Measurements from ENCODE around the gene NPVF.

Gene NPVF

DNA sequence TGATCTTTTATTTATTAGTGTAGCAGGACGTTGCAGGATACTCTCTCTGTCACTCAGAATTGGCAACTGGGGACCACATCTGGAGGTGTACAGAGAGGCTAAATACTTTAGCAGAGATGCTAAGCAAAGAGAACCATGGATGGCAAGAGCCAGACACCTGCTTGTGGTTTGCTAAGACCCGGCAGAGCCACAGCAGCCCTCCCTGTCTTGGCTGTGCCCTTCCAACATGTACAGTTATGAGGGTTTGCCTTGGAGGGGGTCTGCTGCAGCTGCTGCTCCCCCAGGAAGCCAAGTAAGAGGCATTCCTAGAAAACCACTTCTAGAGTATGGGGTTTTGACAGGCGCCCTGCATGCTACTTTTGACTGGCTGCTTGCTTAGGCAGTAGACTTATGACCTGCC, 5.1 kb downstream of the NPVF start:
- DNase-seq: no peak

DNA sequence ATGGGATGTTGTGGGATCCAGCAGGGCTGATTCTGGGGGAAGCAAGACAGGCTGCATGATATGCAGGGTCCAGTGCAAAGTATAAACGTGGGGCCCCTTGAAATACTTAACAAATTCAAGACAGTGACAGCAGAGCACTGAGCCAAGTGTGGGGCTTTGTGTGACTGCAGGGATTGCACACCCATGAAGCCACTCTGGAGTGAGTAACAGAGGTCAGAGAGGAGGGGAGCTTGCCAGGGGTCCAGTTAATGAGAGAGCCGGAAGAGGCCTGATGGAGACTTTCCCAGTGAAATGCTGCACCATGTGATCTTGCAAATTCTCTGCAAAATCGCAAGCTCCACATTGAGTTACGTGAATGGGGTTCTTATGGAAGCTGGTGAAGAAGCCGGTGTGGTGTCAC, 5.6 kb downstream of the NPVF start:
- no peak for DNase-seq

DNA sequence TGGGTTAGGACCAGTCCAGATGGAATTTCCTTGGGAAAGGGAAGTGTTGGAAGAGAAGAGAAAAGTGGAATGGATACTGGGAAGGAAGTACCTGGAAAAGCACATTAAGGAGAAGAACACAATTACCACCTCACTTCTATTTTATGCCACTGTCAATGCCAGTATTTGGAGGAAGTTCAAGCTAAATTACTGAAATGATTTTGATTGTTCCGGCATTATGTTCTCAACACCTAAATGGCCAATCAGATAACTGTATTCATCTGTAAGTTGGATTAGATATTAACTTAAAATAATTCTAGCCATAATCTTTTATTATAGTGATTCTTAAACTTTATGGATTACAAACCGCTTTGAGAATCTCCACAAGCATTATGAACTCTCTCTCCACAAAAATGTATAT, 7.3 kb downstream of the NPVF start:
- DNase-seq: no peak

DNA sequence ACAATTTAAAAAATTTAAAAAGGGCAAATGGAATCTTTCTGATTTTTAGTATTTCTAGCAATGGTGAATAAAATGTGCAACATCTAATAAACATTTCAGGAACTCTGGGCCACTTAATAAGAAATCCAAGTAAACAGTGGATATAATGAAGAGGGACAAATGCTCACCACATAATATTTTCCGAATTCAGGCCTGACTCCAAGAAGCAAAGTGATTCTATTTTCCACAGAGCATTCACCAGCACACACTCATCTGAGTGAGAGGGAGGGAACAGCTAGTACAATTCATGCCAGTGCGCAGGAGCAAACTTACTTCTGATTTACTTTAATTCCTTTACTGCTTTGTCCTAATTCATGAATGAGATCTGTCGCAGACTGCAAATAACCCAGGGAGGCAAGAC, 10.1 kb downstream of the NPVF start:
- DNase-seq: no peak

DNA sequence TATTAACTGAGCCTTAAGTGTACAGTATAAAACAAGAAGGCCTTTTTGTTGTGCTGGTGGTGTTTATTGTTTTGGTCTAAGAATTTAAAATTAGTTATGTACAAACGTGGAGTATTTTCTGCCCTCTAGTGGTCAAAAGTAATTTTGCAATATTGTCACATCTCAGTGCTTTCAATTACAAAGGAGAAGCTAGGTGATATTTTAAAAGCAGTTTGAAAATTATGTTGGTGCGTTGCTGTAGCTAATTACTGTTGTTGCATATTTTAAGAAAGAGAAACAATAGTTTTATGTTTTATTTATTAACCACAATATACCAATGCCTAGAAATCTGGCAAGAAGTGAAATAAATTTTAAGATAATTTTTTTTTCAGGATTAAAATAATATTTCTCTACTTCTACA, 11.4 kb downstream of the NPVF start:
- DNase-seq: no peak

DNA sequence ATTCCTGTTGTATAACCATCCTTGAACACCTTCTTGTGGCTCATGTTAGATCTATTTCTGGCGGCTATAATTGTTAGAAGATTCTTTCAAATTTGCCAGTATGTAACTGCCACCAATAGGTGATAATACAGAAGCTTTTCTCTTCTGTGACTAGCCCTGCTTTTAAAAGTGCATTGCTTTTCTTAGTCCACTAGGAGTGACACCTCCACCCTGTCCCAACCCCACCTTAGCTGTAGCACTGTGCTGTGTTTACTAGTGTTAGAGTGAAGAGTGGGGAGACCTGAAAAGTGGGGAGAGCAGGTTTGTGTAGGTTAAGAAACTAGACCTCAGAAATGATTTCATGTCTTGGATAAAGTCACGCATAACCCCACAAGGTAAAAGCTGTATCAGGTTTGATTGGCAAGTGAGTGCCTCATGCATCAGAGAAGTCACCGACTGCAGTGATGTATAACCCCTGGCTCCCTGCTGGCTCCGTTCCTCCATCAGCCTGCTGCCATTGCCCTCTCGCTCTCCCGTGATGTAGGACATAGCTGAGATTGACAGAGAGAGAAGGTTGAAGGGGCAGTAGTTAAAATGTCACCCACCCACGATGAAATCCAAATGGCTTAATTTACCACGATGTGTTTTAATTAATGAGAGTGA, 12.5 kb downstream of the NPVF start:
- no peak for DNase-seq

DNA sequence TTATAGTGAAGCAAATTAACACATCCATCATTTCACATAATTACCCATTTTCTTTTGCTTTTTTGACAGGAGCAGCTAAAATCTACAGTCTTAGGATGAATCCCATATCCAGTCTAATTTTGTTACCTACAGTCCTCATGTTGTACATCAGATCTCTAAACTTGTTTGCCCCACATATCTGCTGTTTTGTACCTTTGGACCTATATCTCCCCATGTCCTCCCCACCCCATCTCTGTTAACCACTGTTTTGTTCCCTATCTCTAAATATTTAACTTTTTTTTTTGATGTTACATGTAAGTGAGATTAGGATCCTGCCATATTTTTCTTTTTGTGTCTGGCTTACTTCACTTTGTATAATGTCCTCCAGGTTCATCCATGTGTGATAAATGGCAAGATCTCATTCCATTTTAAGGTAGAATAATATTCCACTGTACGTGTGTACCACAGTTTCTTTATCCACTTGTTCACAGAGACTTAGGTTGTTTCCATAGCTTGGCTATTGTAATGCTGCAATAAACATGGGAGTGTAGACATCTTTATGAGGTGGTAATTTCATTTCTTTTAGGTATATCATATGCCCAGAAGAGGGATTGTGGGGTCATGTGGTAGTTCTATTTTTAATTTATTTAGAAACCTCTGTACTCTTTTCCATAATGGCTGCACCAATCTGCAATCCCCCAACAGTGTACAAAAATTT, 19.6 kb downstream of the NPVF start:
- DNase-seq: no peak

DNA sequence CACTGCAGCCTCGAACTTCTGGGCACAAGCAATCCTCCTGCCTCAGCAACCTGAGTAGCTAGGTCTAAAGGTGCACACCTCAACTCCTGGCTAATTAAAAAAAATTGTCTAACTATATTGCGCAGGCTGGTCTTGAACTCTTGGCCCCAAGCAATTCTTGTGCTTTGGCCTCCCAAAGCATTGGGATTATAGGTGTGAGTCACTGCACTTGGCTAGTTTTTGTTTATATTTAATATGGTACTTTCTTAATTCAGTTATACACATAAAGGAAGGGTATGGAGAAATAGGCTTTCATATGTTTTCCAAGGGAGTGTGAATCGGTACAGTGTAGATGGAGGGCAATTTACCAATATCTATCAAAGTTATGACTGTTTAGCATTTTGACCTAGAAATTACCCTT, 20.4 kb downstream of the NPVF start:
- no peak for DNase-seq

DNA sequence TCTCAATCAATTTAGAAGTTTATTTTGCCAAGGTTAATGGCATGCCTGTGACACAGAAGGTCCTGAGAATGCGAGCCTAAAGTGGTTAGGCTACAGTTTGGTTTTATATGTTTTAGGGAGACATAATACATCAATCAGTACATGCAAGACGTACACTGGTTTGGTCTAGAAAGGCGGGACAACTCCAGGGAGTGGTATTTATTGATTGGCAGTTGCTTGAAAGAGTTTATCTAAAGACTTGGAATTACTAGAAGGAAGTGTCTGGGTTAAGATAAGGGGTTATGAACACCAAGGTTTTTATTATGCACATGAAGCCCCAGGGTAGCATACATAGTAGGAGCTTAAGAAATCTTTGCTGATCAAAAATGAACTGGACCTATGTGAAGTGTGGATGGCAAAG, 21.5 kb downstream of the NPVF start:
- no peak for DNase-seq

DNA sequence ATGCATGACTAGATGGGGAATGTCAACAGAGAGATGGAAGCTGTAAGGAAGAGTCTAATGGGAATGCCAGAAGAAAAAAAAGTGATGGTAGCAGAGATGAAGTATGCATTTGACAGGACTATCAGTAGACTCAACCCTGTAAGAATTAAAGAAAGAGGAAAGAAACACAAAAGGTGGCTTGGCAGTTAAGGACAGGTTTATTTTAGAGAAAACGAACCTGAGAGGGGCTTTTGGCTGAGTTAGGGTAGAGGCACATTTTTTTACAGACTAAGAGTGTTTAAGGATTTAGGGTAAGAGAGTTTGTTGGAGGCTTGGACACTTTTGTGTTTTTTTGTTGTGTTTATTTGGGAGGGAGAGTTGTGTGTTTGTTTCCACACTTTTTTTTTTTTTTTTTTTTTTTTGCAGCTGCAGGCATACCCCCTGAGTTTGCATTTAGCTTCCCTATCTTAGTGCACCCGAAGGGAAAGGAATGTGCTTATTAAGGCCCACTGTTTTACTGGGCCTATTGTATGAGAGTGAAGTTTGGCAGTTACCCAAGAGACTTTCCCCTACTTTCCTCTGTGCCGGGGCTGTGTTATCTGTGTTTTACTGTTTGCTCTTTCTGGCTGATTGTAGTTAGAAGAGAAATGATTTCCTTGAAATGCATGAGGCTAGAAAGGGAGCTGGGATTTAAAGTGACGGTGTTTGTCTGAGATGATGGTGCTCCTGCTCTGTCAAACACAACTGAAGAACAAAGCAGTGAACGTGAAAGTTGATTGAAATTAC, 32.0 kb downstream of the NPVF start:
- DNase-seq: no peak

DNA sequence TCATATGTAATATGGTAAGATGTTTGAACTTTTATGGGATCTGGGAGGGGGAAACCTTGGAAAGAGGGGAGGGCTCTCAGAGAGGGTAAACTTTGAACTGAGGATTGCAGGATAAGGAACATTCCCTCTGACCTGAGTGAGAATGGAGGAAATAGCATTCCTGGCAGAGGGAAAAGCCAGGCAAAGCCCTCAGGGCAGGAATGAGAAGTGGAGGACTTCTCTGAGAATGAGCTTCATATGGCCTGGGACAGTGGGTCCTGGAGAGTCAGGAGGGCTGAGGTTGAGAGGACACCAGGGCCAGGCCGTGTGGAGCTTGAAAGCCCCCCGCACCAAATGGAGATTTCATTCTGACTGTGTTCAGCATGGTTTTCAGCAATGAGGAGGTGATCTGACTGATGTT, 34.2 kb downstream of the NPVF start:
- DNase-seq: no peak

DNA sequence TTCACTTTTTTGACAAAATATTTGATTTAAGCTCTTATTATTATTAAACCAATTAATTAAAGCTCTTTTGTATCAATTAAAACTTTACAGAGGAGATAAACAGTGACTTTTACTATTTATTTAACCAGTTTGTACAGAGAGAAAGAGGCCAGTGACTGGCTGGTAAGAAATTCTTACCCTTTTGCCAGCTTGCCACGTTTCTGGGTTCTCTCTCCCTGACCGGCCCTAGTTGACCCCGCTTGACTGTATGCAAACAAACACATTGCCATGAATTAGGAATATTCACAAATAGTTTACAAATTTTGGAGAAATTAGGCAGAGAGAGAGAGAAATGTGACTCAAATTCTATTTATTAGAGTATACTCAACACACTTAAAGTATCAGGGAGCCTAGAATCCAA, 36.2 kb downstream of the NPVF start:
- no peak for DNase-seq

DNA sequence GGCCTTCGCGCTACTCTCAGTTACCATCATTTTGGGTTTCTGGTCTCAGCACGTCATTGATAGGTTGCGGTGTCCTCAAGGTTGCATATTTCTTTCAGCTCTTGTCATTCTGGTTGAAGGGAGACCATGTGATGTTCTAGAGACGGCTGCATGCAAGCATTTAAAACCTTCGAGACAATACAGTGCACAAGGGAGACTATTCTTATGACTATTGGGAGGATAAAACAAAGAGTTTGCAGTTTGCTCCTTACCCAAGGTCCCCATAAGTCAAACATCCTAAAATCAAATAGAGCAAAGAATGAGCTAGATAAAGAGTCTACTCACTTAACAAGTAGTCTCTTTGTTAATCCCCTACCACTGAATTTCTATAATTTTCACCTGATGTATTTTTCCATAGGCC, 39.1 kb downstream of the NPVF start:
- DNase-seq: no peak

DNA sequence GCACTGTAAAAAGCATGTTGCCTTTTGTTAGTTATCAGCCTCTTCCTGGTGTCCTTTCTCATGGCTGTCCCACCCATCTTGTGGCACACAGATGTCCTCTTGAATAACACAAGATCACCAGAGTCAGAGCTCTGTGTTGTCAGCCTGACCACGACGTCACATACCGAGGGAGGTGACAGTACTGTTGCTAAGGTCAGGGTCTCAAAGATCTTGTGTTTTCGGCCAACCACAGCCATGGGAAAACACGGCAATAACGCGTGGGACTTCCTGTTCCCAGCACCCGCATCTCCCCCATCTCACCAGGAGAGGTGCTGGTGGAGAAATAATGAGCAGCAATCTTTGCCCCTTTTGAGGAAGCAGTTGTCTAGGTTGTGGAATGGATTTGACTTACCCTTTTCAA, 40.4 kb downstream of the NPVF start:
- no peak for DNase-seq

DNA sequence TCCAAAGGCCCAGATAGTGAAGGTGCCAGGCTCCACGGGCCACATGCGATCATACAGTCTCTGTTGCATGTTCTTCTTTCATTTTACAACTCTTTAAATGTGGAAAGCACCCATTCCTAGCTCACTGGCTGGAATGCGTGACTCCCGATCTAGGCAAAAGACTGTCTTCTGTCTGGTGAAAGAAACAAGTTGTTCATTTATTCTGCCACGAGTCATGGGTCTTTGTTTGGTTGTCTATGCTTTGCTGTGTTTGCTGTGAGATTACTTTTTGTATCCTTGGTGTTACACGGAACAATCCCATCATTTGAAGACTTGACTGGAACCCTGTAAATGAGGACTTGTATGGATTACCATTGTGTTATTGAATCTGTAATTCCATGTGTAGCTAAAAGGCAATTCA, 41.9 kb downstream of the NPVF start:
- no peak for DNase-seq

DNA sequence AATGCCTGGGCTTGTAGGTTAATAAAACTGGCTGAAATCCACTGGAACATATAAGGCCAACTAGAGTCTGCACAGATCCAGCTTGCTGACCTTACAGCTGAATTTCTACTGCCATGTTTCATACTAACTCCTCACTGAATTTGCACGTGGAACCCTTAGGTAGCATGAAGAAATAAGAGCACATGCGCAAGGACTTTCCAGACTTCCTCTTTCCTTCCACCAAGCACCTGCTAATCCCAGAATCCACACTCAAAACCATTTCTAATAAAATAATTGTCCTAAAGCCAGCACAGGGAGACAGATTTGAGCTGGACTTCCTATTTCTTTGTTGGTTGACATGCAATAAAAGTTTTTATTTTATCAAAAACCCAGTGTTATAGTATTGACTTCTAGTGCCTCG, 46.8 kb downstream of the NPVF start:
- no peak for DNase-seq

DNA sequence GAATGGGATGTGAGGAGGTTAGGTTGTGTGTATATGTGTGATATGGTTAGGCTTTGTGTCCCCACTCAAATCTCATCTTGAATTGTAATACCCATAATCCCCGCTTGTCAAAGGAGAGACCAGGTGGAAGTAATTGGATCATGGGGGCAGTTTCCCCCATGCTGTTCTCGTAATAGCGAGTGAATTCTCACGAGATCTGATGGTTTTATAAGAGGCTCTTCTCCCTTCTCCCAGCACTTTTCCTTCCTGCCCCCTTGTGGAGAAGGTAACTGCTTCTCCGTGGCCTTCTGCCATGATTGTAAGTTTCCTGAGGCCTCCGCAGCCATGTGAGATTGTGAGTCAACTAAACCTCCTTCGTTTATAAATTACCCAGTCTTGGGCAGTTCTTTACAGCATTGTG, 47.3 kb downstream of the NPVF start:
- no peak for DNase-seq

DNA sequence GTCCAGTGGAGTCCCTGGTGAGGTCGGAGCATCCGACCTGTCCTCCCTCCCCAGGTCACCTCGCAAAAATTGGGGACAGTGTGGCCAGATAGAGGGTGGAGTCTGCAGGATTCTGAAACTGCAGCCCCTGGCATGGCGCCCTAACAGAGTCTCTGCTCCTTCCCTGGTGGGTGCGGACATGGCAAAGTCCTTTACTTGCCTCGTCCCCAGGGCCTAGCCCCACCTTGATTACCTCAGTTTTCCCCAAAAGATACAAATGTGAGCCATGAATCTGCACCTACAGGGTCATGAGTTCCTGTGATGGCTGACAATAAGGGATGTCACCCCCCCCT, 47.7 kb downstream of the NPVF start:
- DNase-seq: no peak

DNA sequence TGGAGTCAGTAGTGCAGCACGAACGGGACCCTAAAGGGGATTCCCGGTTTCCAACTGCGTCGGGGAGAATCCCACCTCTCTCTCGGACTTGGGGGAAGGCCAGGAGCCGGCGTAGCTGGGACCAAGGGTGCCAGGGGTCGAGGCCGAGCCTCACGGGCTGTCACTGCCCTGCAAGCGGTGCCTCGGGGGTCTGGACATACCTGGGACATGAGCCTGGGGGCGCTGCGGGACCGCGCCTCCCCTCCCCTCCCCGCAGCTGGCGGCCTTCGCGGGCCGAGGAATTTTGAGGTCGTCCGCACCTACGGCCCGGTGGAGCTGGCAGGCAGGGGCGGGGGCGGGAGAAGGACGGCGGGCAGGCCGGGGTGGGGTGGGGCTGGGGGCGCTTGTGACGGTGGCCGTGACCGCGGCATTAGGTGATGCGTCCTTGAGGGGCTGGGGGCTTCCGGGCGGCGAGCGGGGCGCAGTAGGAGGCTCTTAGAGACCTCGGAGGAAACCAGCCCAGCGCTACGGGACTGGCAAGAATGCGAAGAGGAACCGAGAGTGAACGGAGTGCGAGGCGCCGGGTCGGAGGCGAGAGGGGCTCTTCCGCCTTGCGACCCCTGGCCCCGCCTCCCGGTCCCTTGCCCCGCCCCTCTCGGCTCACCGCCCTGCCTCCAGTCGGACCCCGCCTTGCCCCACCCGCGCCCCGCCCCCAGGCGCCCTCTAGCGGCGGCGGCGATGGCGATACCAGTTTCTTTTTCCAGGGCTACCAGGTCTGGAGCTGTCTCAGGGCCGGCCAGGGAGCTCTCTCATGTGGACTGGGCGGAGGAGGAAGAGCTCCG, 48.3 kb downstream of the NPVF start:
- DNase-seq: peak; percentile 96

DNA sequence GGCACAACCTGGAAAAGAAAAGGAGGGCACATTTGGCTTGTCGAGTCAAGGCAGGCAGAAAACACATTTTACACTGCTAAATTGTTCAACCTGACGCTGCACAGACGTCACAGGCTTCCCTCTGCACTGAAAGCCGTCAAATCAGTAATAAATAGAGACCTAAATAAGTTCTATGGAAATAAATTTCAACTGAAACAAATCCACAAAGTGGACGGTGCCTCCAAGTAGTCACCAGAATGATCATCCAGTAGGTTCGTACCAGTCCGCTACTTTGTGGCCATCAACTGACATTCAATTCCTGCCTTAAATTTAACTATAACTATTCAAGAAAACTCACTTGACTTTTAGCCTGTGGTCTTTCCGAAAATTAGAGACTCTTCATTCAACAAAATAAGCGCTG, 49.0 kb downstream of the NPVF start:
- DNase-seq: no peak
